DMS114 treated with DMSO at 0.1 percent for 48 hours (cell line): ENCODE measurements around the gene OR2T33.
A peak's percentile ranks its signal among the peaks of the same experiment; 100 is the strongest.
"Not testable (repeated sequence)": the region's sequence is repeated elsewhere in the genome, so short reads cannot be mapped to it uniquely, and the experiment has no call there.

ENCODE experiments used
- DNase-seq: peaks from one replicate; lab custom pipeline; 2025; ENCODE audit not compliant: unreplicated experiment; lab: John Stamatoyannopoulos, UW

OR2T33 gene, protein sequence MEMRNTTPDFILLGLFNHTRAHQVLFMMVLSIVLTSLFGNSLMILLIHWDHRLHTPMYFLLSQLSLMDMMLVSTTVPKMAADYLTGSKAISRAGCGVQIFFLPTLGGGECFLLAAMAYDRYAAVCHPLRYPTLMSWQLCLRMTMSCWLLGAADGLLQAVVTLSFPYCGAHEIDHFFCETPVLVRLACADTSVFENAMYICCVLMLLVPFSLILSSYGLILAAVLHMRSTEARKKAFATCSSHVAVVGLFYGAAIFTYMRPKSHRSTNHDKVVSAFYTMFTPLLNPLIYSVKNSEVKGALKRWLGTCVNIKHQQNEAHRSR

GRCh38 chr1:248277876-248278275, at the start of gene OR2T33:
OR2T33 (minus strand) TSS chr1:248277976; CDS start chr1:248273814, 4,162 bp downstream.
- DNase-seq: no peak

- DNase-seq: no peak
Observed at GRCh38 chr1:248324468-248324867, 46.7 kb upstream of the OR2T33 start, which contains the start of gene OR2M7. OR2M7 (minus strand) TSS chr1:248324568; CDS start chr1:248324568, 0 bp downstream.

GRCh38 chr1:248316796-248317195, 39.0 kb upstream of the OR2T33 start:
- DNase-seq: no peak

DNA sequence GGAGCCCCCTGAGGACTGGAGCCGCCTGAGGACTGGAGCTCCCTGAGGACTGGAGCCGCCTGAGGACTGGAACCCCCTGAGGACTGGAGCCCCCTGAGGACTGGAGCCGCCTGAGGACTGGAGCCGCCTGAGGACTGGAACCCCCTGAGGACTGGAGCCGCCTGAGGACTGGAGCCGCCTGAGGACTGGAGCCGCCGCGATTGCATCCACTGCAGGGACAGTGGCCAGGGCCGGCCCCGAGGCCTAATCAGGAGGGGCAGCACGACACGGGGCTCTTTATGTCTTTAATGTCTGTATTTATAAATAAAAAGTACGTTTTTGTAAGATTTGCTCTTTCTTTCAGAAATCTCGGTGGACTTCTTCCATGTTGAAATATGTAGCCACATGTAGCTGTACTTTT, 29.0 kb upstream of the OR2T33 start:
- DNase-seq: not testable (repeated sequence)

DNA sequence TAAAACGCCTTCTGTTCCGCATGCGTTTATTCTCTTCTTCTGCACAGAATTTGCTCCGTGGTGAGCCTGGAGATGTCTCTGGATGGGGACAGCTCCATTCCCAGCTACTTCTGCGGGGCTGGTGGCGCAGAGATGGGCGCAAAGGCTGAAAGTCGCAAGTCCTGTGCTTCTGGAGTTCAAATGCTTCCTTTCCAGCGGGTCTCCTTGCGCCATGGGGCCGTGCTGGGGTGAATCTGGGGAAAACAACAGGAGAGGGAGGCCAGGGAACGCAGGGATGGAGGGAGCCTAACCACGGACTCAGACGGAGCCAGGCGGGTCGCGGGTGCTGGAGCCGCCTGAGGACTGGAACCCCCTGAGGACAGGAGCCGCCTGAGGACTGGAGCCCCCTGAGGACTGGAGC, 28.3 kb upstream of the OR2T33 start:
- DNase-seq: no peak

DNA sequence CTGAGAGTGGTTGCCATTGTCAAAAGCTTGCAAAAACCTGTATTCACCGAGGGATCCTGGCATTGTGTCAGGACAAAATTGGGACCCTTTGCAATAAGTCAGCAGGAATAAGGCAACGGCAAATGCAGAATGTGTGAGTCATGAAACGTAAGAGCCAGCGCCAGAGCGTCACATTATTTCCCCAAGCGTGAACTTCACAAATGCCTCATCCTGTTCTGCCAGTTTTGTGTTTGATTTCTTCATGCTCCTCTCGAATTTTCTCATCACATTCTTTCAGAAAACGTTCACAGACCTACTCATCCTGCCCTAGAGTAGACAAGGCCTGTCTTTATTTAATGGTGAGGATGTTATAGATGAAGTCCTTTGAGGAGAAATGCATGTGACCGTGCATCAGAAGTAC, 27.9 kb upstream of the OR2T33 start:
- DNase-seq: not testable (repeated sequence)

GRCh38 chr1:248303324-248303723, 25.5 kb upstream of the OR2T33 start, which contains the start of gene OR2T12:
OR2T12 (minus strand) TSS chr1:248303424; CDS start chr1:248295578, 7,846 bp downstream.
- no peak for DNase-seq

GRCh38 chr1:248288391-248288790, 10.6 kb upstream of the OR2T33 start:
- DNase-seq: no peak

- not testable (repeated sequence) for DNase-seq
Observed at GRCh38 chr1:248273225-248273624, 4.6 kb downstream of the OR2T33 start.

- no peak for DNase-seq
Observed at GRCh38 chr1:248268178-248268577, 9.6 kb downstream of the OR2T33 start.

GRCh38 chr1:248259309-248259708, 18.5 kb downstream of the OR2T33 start:
- not testable (repeated sequence) for DNase-seq

DNA sequence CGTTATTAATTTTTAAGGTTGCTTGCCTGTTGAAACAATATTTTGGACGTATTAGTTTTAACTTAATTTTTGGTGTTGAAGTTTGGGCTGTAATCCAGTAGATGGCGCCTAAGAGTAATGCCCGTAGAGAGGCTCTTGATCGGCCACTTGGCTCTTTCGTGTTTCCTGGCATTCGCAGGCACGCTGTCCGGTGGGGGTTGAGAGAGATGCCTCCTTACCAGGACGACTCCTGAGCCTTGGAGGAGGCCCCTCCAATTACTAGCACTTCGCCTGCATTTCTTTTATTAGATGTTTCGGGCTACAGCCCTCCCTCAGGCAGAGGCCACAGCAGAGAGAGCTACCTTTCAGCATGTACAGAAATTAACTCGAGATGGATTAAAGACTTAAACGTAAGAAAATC, 34.6 kb downstream of the OR2T33 start:
- peak; percentile 21 for DNase-seq

- no peak for DNase-seq
Observed at GRCh38 chr1:248239478-248239877, 38.3 kb downstream of the OR2T33 start.

GRCh38 chr1:248231117-248231516, 46.7 kb downstream of the OR2T33 start, which contains the start of gene OR2M4:
OR2M4 (plus strand) TSS chr1:248231417; CDS start chr1:248238929, 7,512 bp downstream.
- DNase-seq: no peak

DNA sequence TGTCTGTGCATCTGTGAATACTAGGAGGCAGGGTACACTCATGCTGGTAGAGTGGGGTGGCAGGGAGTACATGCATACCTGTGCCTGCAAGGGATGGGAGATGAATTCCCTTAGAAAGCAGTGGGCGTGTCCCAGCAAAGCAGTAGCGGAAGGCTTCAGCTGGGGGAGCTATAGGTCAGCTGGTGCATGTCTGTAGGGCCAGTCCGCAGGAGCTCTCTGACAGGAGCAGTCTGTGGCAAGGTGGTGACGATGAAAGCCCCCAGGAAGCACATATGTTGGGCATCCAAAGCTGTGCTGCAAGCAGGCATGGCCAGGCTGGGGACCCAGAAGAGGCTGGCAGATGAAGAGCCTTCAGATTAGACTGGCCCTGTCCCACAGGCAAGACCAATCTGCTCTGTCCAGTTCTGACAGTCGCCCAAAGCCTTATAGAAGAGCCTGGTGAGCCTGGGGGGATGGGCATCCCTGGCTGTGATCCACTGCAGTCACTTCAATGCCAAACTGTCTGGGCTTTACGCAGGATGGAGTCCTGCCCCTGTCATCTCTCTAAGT, 48.3 kb downstream of the OR2T33 start:
- no peak for DNase-seq

DNA sequence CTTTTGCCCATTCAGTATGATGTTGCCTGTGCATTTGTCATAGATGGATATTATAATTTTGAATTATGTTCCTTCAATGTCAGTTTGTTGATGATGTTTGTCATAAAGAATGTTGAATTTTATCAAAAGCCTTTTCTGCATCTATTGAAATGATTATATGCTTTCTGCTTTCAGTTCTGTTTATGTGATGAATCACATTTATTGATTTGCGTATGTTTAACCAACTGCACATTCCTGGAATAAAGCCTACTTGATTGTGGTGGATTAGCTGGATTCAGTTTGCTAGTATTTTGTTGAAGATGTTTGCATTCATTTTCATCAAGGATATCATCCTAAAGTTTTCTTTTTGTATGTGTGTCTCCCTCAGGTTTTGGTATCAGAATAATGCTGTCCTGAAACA, 52.2 kb downstream of the OR2T33 start:
- no peak for DNase-seq
